ENCODE results near the gene OR52W1.

- TF ChIP-seq CTCF (IDR thresholded peaks at IDR 0.05) (no peak), POLR2A (IDR thresholded peaks at IDR 0.05) (no peak)
Measured at GRCh38 chr11:6199174-6199810, at the start of gene OR52W1.

All from Peyer's patch (tissue), 4 donors.